SK-N-SH treated with all-trans-retinoic acid at 6 μM for 48 hours (cell line): ENCODE measurements around the gene CDC42BPB.

Source experiments
- ATAC-seq: fragments of 200-7000 bp; cut with Tn5 transposase; 3 replicates; pipeline ENCODE4 v1.9.1; 2020; ENCODE audit warnings: mild to moderate bottlenecking, moderate library complexity
- ARNTL ChIP-seq: fragments of 450-650 bp; formaldehyde crosslinking; IDR thresholded peaks from 2 replicates; pipeline ENCODE4 v1.5.0; 2020; ENCODE audit warnings: low read depth, mild to moderate bottlenecking, moderate library complexity, borderline replicate concordance
- BACH2 ChIP-seq: fragments of 250-450 bp; sonication (Bioruptor Pico); IDR thresholded peaks from 2 replicates; pipeline ENCODE4 v1.9.0; 2021; ENCODE audit warnings: mild to moderate bottlenecking, borderline replicate concordance
- CREB5 ChIP-seq: fragments of 250-450 bp; sonication (Bioruptor Pico); IDR thresholded peaks from 2 replicates; pipeline ENCODE4 v1.5.1; 2020; ENCODE audit warnings: low read depth, mild to moderate bottlenecking, moderate library complexity
- CSDC2 ChIP-seq: fragments of 250-450 bp; sonication (Bioruptor Pico); IDR thresholded peaks from 2 replicates; pipeline ENCODE4 v1.5.0; 2020; ENCODE audit warnings: mild to moderate bottlenecking, moderate library complexity
- CSRNP3 ChIP-seq: fragments of 250-450 bp; sonication (Bioruptor Pico); IDR thresholded peaks from 2 replicates; pipeline ENCODE4 v1.5.1; 2021; ENCODE audit warnings: mild to moderate bottlenecking, moderate library complexity
- ESRRG ChIP-seq: fragments of 250-450 bp; sonication (Bioruptor Pico); IDR thresholded peaks from 2 replicates; pipeline ENCODE4 v1.6.1; 2021; ENCODE audit warnings: mild to moderate bottlenecking
- GLIS3 ChIP-seq: fragments of 250-450 bp; sonication (Bioruptor Pico); IDR thresholded peaks from 2 replicates; pipeline ENCODE4 v1.5.0; 2020; ENCODE audit warnings: mild to moderate bottlenecking, moderate library complexity
- OSR1 ChIP-seq: fragments of 250-450 bp; sonication (Bioruptor Pico); IDR thresholded peaks from 2 replicates; pipeline ENCODE4 v1.8.0; 2022; ENCODE audit warnings: moderate library complexity, mild to moderate bottlenecking, inconsistent platforms
- PATZ1 ChIP-seq: fragments of 250-450 bp; sonication (Bioruptor Pico); IDR thresholded peaks from 2 replicates; pipeline ENCODE4 v1.8.0; 2020; ENCODE audit warnings: mild to moderate bottlenecking, moderate library complexity, borderline replicate concordance
- POU6F1 ChIP-seq: fragments of 250-450 bp; sonication (Bioruptor Pico); IDR thresholded peaks from 2 replicates; pipeline ENCODE4 v1.8.0; 2021; ENCODE audit warnings: low read depth, mild to moderate bottlenecking, moderate library complexity, borderline replicate concordance
- RARB ChIP-seq: fragments of 250-450 bp; sonication (Bioruptor Pico); IDR thresholded peaks from 2 replicates; pipeline ENCODE4 v1.8.0; 2021; ENCODE audit warnings: mild to moderate bottlenecking, moderate library complexity
- SNAI2 ChIP-seq: fragments of 250-450 bp; sonication (Bioruptor Pico); IDR thresholded peaks from 2 replicates; pipeline ENCODE4 v1.5.0; 2020; ENCODE audit warnings: mild to moderate bottlenecking, moderate library complexity
- TOX ChIP-seq: fragments of 250-450 bp; sonication (Bioruptor Pico); IDR thresholded peaks from 2 replicates; pipeline ENCODE4 v1.8.0; 2021; ENCODE audit warnings: mild to moderate bottlenecking, moderate library complexity, borderline replicate concordance
- TSHZ2 ChIP-seq: fragments of 250-450 bp; sonication (Bioruptor Pico); IDR thresholded peaks from 2 replicates; pipeline ENCODE4 v1.5.0; 2020; ENCODE audit warnings: mild to moderate bottlenecking, moderate library complexity
- ZC3H10 ChIP-seq: fragments of 250-450 bp; sonication (Bioruptor Pico); IDR thresholded peaks from 2 replicates; pipeline ENCODE4 v1.5.1; 2021; ENCODE audit warnings: mild to moderate bottlenecking, moderate library complexity
- ZFP3 ChIP-seq: fragments of 250-450 bp; sonication (Bioruptor Pico); IDR thresholded peaks from 2 replicates; pipeline ENCODE4 v1.5.0; 2020; ENCODE audit warnings: mild to moderate bottlenecking, moderate library complexity
- ZFP30 ChIP-seq: fragments of 450-650 bp; formaldehyde crosslinking; IDR thresholded peaks from 2 replicates; pipeline ENCODE4 v1.5.0; 2022; ENCODE audit warnings: mild to moderate bottlenecking, moderate library complexity
- ZNF565 ChIP-seq: fragments of 450-650 bp; formaldehyde crosslinking; conservative IDR thresholded peaks from 2 replicates; pipeline ENCODE4 v1.5.0; 2020; ENCODE audit warnings: low read depth, mild to moderate bottlenecking, moderate library complexity
- ZNF70 ChIP-seq: fragments of 450-650 bp; formaldehyde crosslinking; IDR thresholded peaks from 2 replicates; pipeline ENCODE4 v1.5.0; 2020; ENCODE audit warnings: mild to moderate bottlenecking, moderate library complexity
- ZNF8 ChIP-seq: fragments of 450-650 bp; formaldehyde crosslinking; IDR thresholded peaks from 2 replicates; pipeline ENCODE4 v1.5.0; 2020; ENCODE audit warnings: mild to moderate bottlenecking, moderate library complexity

The CDC42BPB gene

GRCh38 chr14:102907303-102907844 is 150.0 kb downstream of the CDC42BPB start:
- TF ChIP-seq CSRNP3 (CRISPR knock-in tag), result no peak
- no peak for TF ChIP-seq BACH2
- no peak for TF ChIP-seq GLIS3
- TF ChIP-seq CSDC2 (CRISPR knock-in tag), result no peak
- TF ChIP-seq SNAI2 (CRISPR knock-in tag), result no peak
- TF ChIP-seq TOX (CRISPR knock-in tag), result no peak
- no peak for TF ChIP-seq ESRRG (CRISPR knock-in tag)
- ATAC-seq, result no peak

- ATAC-seq, result no peak
- no peak for TF ChIP-seq CREB5 (CRISPR knock-in tag)
- no peak for TF ChIP-seq BACH2
- no peak for TF ChIP-seq POU6F1 (CRISPR knock-in tag)
- TF ChIP-seq RARB (CRISPR knock-in tag), result no peak
- TF ChIP-seq ZNF70, result no peak
- TF ChIP-seq ZNF565, result no peak
- TF ChIP-seq ZFP30 (CRISPR knock-in tag), result no peak
- no peak for TF ChIP-seq TSHZ2 (CRISPR knock-in tag)
- TF ChIP-seq PATZ1 (CRISPR knock-in tag), result no peak
- TF ChIP-seq OSR1 (CRISPR knock-in tag), result no peak
- TF ChIP-seq, all 23 proteins: peak for 0
Measured at GRCh38 chr14:102906616-102907302, 150.6 kb downstream of the CDC42BPB start.

GRCh38 chr14:102905116-102906108 is 151.9 kb downstream of the CDC42BPB start:
- no peak for ATAC-seq
- no peak for TF ChIP-seq CSDC2 (CRISPR knock-in tag)
- no peak for TF ChIP-seq ARNTL (CRISPR knock-in tag)
- no peak for TF ChIP-seq CREB5 (CRISPR knock-in tag)
- TF ChIP-seq ZNF8, result no peak
- TF ChIP-seq ZFP30 (CRISPR knock-in tag), result no peak
- no peak for TF ChIP-seq OSR1 (CRISPR knock-in tag)
- no peak for TF ChIP-seq TSHZ2 (CRISPR knock-in tag)
- TF ChIP-seq ESRRG (CRISPR knock-in tag), result no peak
- TF ChIP-seq GLIS3, result no peak
- no peak for TF ChIP-seq ZC3H10 (CRISPR knock-in tag)
- TF ChIP-seq CSRNP3 (CRISPR knock-in tag), result no peak
- no peak for TF ChIP-seq ZFP3 (CRISPR knock-in tag)
